Measurements from ENCODE around the gene FOCAD. TPM values are rescaled to one million over a fixed set of nuclear protein-coding genes. Genes with fewer than 3 reads are reported as not detected.
A peak's percentile ranks its signal among the peaks of the same experiment; 100 is the strongest.

Gene FOCAD
- total RNA-seq, 1 donor from 2014 or later, result 28.7 TPM

- no peaks in the 10 kb centered on the region for H3K4me1 Mint-ChIP-seq (ENCODE audit: low read depth)
- H3K27me3 Mint-ChIP-seq (ENCODE audit: low read depth), result peaks cover 2% of the 10 kb centered on the region
- no peak for DNase-seq (ENCODE audit: low spot score)
These were observed 353.2 kb downstream of the FOCAD start for GRCh38 chr9:21037278-21037677.

GRCh38 chr9:21039302-21039701, 355.2 kb downstream of the FOCAD start:
- Mint-ChIP-seq H3K27ac (ENCODE audit: unreplicated experiment) (no peak overlapping the region), H3K36me3 (ENCODE audit: low read depth) (no peaks in the 10 kb centered on the region), H3K4me1 (ENCODE audit: low read depth) (no peaks in the 10 kb centered on the region), H3K9me3 (ENCODE audit: low read depth) (no peaks in the 10 kb centered on the region), H3K4me3 (ENCODE audit: unreplicated experiment) (no peak overlapping the region), H3K27me3 (ENCODE audit: low read depth) (peaks cover 2% of the 10 kb centered on the region)
- DNase-seq (ENCODE audit: low spot score), result no peak
- TF ChIP-seq CTCF (IDR thresholded peaks at IDR 0.05), result no peak

More at GRCh38 chr9:21037278-21037677, 353.2 kb downstream of the FOCAD start:
- TF ChIP-seq CTCF (IDR thresholded peaks at IDR 0.05), result no peak
- Mint-ChIP-seq H3K36me3 (ENCODE audit: low read depth) (no peaks in the 10 kb centered on the region), H3K9me3 (ENCODE audit: low read depth) (no peaks in the 10 kb centered on the region), H3K4me3 (ENCODE audit: unreplicated experiment) (no peak overlapping the region), H3K27ac (ENCODE audit: unreplicated experiment) (no peak overlapping the region)

- TF ChIP-seq CTCF (IDR thresholded peaks at IDR 0.05), result no peak
- Mint-ChIP-seq H3K27me3 (ENCODE audit: low read depth) (peaks cover 2% of the 10 kb centered on the region), H3K4me1 (ENCODE audit: low read depth) (no peaks in the 10 kb centered on the region), H3K9me3 (ENCODE audit: low read depth) (no peaks in the 10 kb centered on the region), H3K36me3 (ENCODE audit: low read depth) (no peaks in the 10 kb centered on the region), H3K4me3 (ENCODE audit: unreplicated experiment) (no peak overlapping the region), H3K27ac (ENCODE audit: unreplicated experiment) (no peak overlapping the region)
- DNase-seq (ENCODE audit: low spot score), result no peak
These were observed 358.4 kb downstream of the FOCAD start for GRCh38 chr9:21042466-21042865.

- Mint-ChIP-seq H3K4me3 (ENCODE audit: unreplicated experiment) (no peak overlapping the region), H3K27ac (ENCODE audit: unreplicated experiment) (no peak overlapping the region), H3K27me3 (ENCODE audit: low read depth) (peaks cover 4% of the 10 kb centered on the region), H3K4me1 (ENCODE audit: low read depth) (no peaks in the 10 kb centered on the region), H3K9me3 (ENCODE audit: low read depth) (no peaks in the 10 kb centered on the region), H3K36me3 (ENCODE audit: low read depth) (no peaks in the 10 kb centered on the region)
- no peak for TF ChIP-seq CTCF (IDR thresholded peaks at IDR 0.05)
- DNase-seq (ENCODE audit: low spot score), result no peak
These were observed 359.8 kb downstream of the FOCAD start for GRCh38 chr9:21043841-21044240.

Small RNA genes within 50 kb of the gene (microRNA-seq; reads per million reads assigned to microRNA genes)
- gene MIR491 (ENCODE audit: borderline number of aligned reads), result 40.4 reads per million, percentile 48 among the genes with 10 or more reads in this experiment

Other genes with a start within 250 kb of the FOCAD start
- gene MLLT3, start 61.8 kb upstream of the FOCAD start, total RNA-seq, result 7.7 to 28.9 TPM (median 9.7 TPM) in 3 replicates

Data from chondrocyte (in vitro differentiated cells).